Measurements from ENCODE around the gene NR4A2. TPM values are rescaled to one million over a fixed set of nuclear protein-coding genes. Genes with fewer than 3 reads are reported as not detected.

NR4A2 gene
- total and polyA plus RNA-seq, 2 donors (not counting 3 experiments of a cell fraction or from before 2014, with no cell fraction given) = 1.0 to 1.9 TPM

- H3K9me1 ChIP-seq (replicated peaks; ENCODE audit: control insufficient read depth, extremely low read depth, insufficient read depth, low read length) = no peaks in the 10 kb centered on the region
- TF ChIP-seq MAX (IDR thresholded peaks at IDR 0.05; ENCODE audit: insufficient read depth, insufficient read length) (no peak), EZH2 (IDR thresholded peaks at IDR 0.05; ENCODE audit: borderline replicate concordance, low read depth, low read length, severe bottlenecking) (no peak), JUN (IDR thresholded peaks at IDR 0.05; ENCODE audit: borderline replicate concordance, insufficient read depth, insufficient read length, low read depth) (no peak), GATA2 (IDR thresholded peaks at IDR 0.05; ENCODE audit: insufficient read depth, insufficient read length, low read depth, low read length) (no peak), POLR2A (IDR thresholded peaks at IDR 0.05; ENCODE audit: low read depth, low read length) (no peak), FOS (IDR thresholded peaks at IDR 0.05; ENCODE audit: borderline replicate concordance, insufficient read depth, low read length) (no peak), MYC (IDR thresholded peaks at IDR 0.05; ENCODE audit: low read depth, low read length) (no peak), POLR2AphosphoS5 (IDR thresholded peaks at IDR 0.05; ENCODE audit: insufficient read depth, low read depth, low read length) (no peak)
- TF ChIP-seq, protein P1, sequence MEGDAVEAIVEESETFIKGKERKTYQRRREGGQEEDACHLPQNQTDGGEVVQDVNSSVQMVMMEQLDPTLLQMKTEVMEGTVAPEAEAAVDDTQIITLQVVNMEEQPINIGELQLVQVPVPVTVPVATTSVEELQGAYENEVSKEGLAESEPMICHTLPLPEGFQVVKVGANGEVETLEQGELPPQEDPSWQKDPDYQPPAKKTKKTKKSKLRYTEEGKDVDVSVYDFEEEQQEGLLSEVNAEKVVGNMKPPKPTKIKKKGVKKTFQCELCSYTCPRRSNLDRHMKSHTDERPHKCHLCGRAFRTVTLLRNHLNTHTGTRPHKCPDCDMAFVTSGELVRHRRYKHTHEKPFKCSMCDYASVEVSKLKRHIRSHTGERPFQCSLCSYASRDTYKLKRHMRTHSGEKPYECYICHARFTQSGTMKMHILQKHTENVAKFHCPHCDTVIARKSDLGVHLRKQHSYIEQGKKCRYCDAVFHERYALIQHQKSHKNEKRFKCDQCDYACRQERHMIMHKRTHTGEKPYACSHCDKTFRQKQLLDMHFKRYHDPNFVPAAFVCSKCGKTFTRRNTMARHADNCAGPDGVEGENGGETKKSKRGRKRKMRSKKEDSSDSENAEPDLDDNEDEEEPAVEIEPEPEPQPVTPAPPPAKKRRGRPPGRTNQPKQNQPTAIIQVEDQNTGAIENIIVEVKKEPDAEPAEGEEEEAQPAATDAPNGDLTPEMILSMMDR (IDR thresholded peaks at IDR 0.05; ENCODE audit: extremely low read depth in 1 of 2, insufficient read depth in 1 of 2, low read depth in 1 of 2, low read length in 2 of 2) = no peak
- dilution Hi-C loops (cut with MboI; ENCODE audit: extremely low pct_ligation_motif_present, low sequenced_read_pairs) (no loop called here), intact Hi-C loops (cut with micrococcal nuclease) (no loop called here)
- no peak overlapping the region for H3K27ac ChIP-seq (ENCODE audit: insufficient read depth, low read depth, low read length)
- H3K4me1 ChIP-seq (ENCODE audit: control insufficient read depth, extremely low read depth, insufficient read depth, low read length) = no peaks in the 10 kb centered on the region
- POLR2A ChIA-PET = no interaction called here
- no peaks in the 10 kb centered on the region for H3K27me3 ChIP-seq (ENCODE audit: control insufficient read depth in 2 of 2, insufficient read depth in 2 of 2, low read length in 2 of 2)
- H4K20me1 ChIP-seq (replicated peaks; ENCODE audit: control insufficient read depth, extremely low read depth, insufficient read depth, low read length) = no peaks in the 10 kb centered on the region
- H3K36me3 ChIP-seq (ENCODE audit: control insufficient read depth in 2 of 2, extremely low read depth in 1 of 2, insufficient read depth in 2 of 2, low read length in 2 of 2) = no peaks in the 10 kb centered on the region
- no peak overlapping the region for H3K9ac ChIP-seq (replicated peaks; ENCODE audit: extremely low read depth, insufficient read depth, low read length)
- CTCF ChIA-PET = no interaction called here
- H3K9me3 ChIP-seq (replicated peaks; ENCODE audit: control insufficient read depth, insufficient read depth, low read length) = no peaks in the 10 kb centered on the region
- H3K4me2 ChIP-seq (ENCODE audit: insufficient read depth, low read length) = no peak overlapping the region
- no peak overlapping the region for H2AFZ ChIP-seq (ENCODE audit: low read depth, low read length)
- no peak overlapping the region for H3K4me3 ChIP-seq (replicated peaks in 1 of 3; ENCODE audit: insufficient read depth in 1 of 3, low read depth in 1 of 3, low read length in 3 of 3)
- FAIRE-seq = no peak
- DNase-seq (ENCODE audit: low read depth, low spot score) = no peak
- no peaks in the 10 kb centered on the region for H3K79me2 ChIP-seq (ENCODE audit: control insufficient read depth, insufficient read depth, low read length)
- BruUV-seq (replicated peaks) = no TSS peak
These were observed 32.2 kb downstream of the NR4A2 start for GRCh38 chr2:156300337-156300736.

Measured in endothelial cell of umbilical vein (primary cell).